Dedifferentiated amniotic fluid mesenchymal stem cell (primary cell): ENCODE data around the gene PLXND1.
"Not testable (repeated sequence)": the region's sequence is repeated elsewhere in the genome, so short reads cannot be mapped to it uniquely, and the experiment has no call there.

Source experiments
- DNase-seq: peaks from one replicate; pipeline ENCODE4 v3.0.0-alpha.2; 2016; ENCODE audit errors: extremely low spot score

PLXND1 gene

DNA sequence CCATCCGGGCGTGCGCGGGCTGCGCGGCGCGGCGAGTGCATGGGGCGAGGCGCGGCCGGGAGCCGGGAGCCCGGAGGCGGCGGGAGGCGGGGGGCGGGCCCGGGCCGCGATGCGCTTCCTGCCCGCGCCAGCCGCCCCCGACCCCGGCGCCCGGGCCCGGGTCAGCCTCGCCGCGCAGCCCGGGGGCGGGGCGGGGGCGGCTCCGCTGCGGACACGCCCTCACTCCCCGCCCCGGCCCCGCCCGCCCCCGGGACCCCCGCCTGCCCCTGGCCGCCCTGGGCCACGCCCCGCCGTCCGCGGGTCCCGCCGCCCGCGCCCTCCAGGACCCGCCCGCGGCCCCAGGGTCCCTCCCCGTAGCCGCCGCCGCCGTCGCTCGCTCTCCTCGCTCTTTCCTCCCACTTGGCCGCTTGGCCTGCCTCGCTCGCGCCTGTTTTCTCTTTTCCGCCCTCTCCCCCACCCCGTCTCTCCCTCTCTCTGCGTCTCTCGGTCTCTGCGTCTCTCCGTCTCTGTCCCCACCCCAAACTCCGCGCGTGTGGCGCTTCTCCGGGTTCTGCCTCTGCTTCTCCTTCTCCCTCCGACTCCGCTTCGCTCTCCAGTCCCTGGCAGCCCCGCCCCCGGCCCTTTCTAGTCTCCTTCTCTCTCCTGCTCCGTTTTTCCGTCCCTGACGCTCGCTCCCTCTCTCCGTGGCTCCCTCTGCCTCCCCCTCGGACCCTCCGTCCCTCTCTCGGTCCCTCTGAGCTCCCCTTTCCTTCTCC, at the start of gene PLXND1:
Gene PLXND1, minus strand, starts transcription at position 41 of the 755 bp plus-strand sequence. Its CDS starts 37 bp downstream, at position 4.
- peak; percentile 37 for DNase-seq

DNA sequence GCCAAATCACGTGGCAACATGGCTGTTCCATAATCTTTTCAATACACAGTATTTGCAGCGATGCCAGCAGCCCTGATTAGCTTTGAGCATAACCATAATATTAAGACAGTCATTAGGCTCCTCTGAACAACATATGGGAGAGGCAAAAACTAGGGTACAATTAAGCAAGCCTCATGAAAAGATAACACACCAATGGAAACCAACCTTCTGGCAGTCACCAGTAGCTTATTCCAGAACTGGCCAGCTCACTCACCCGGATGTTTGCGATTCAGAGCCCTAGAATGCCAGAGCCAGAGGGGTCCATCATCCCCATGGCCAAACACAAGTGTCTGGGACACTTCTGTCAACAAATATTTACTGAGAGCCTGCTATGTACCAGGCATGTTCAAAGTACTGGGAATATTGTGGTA, 48.8 kb upstream of the PLXND1 start:
- no peak for DNase-seq

DNA sequence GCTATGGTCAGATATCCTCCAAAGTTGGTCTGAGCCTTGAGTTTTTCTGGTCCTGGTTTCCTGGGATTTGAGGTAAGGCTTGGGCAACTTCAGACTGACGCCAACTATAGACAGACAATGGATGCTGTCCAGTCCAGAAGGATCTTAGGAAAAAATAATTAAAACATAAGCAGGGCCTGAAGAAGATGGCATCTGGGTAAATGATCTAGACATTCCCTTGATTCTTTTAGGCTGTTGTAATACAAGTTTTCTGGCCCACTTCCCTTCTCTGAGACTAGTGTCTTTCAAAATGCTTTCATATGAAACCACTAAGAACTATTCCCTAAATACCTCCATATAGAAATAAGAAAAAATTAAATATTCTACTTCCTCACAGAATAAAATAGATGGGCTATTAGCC, 47.7 kb upstream of the PLXND1 start:
- DNase-seq = peak; percentile 78

- no peak for DNase-seq
These were observed 46.5 kb upstream of the PLXND1 start for GRCh38 chr3:129653019-129653418.

DNA sequence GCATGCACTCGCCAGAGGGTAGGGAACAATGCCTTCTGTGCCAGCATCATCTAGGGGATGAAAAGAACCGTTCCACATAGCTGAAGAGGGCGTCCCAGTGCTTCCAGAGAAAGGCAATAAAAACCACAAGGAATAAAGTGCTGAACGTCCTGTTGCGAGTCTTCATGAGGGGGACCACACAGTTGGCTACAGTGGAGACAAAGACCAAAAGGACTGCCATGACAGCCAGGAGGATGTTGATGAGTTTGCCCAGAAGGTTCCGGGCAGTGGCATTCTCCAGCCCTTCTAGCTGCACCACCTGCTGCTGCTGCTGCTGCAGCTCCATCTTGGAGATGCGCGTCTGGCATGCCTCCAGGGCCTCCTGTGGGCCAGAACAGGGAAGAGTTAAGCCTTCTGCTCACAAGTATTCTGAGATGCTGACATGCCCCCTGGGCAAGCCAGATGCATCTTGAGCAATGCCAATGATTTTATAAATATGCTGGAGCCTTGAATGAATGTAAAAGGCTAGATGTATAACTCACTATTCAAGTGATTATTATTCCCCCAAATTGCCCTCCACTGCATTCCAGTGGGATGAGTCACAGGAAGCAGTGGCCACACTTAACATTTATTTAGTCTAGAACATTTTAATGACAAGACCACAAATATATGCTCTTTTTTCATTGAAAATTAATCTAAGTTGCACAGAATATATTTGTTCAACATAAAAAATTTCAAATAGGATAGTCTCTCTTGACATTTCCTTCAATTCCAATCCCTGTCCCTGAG, 45.1 kb upstream of the PLXND1 start:
- DNase-seq = peak; percentile 29

GRCh38 chr3:129650256-129650872, 43.9 kb upstream of the PLXND1 start:
- peak; percentile 86 for DNase-seq

DNA sequence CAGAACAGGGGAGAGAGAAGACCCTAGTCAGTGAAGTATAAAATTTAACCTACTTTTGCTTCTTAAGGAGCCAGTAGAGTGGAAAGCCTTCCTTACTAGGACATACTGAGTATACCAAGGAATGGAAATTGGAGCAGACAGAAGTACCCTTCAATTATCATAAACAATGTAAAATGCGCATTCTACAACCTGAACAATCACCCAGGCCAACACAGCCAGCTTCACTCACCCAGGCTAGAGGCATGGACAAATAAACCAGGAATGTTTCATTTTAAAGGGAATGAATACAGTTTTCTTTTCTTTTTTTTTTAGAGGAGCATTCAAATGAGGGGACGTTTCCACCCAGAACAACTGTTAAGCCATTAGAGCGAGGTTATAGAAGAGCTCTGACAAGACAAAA, 41.9 kb upstream of the PLXND1 start:
- DNase-seq = no peak

GRCh38 chr3:129645286-129645685, 38.8 kb upstream of the PLXND1 start:
- DNase-seq = no peak

GRCh38 chr3:129644836-129645235, 38.4 kb upstream of the PLXND1 start:
- no peak for DNase-seq

DNA sequence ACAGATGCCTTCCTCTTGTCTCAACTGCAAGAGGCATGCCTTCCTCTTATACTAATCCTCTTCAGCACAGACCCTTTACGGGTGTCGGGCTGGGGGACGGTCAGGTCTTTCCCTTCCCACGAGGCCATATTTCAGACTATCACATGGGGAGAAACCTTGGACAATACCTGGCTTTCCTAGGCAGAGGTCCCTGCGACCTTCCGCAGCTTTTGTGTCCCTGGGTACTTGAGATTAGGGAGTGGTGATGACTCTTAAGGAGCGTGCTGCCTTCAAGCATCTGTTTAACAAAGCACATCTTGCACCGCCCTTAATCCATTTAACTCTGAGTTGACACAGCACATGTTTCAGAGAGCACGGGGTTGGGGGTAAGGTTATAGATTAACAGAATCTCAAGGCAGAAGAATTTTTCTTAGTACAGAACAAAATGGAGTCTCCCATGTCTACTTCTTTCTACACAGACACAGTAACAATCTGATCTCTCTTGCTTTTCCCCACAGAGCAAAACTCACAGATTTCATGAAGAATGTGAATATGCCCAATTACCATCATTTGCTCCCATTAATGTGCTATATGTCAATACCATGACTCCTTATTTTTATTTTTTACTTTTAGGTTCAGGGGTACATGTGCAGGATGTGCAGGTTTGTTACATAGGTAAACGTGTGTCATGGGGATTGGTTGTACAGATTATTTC, 35.2 kb upstream of the PLXND1 start:
- DNase-seq = not testable (repeated sequence)

DNA sequence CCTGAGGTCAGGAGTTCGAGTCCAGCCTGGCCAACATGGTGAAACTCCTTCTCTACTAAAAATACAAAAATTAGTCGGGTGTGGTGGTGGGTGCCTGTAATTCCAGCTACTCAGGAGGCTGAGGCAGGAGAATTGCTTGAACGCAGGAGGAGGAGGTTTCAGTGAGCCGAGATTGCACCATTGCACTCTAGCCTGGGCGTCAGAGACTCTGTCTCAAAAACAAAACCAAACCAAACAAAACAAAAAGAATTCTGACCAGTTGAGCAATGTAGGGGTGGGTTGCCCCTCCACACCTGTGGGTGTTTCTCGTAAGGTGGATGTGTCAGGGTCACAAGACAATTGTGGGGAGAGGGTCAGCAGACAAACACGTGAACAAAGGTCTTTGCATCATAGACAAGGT, 34.5 kb upstream of the PLXND1 start:
- not testable (repeated sequence) for DNase-seq

DNA sequence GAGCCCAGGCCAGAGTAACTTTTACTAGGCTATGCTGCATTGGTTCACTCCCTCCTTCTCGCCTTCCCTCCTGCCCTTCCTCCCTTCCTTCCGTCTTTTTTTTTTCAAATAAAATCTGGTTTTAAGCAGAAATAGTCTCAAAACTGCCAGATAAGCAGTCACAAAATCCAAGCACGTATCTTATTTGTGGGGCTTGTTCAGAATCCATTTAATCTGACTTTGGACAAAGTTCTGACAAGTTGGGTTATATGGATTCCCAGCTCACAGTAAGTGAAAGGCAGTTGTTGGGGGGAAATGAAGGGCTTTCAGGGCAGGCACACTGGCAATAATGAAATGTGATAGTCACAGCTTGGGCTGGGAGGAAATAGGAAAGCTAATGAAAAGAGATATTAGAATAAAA, 32.0 kb upstream of the PLXND1 start:
- no peak for DNase-seq

DNA sequence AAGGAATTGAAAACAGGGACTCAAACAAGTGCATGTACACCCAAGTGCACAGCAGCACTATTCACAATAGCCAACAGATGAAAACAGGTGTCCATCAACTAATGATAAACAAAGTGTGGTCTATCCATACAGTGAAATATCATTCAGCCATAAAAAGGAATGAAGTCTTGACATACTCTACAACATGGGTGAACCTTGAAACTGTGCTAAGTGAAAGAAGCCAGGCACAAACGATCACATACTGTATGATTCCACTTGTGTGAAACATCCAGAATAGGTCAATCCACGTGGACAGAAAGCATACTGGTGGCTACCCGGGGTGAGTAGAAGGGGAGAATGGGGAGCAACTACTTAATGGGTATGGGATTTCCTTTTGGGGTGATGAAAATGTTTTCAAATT, 29.6 kb upstream of the PLXND1 start:
- DNase-seq = no peak

DNA sequence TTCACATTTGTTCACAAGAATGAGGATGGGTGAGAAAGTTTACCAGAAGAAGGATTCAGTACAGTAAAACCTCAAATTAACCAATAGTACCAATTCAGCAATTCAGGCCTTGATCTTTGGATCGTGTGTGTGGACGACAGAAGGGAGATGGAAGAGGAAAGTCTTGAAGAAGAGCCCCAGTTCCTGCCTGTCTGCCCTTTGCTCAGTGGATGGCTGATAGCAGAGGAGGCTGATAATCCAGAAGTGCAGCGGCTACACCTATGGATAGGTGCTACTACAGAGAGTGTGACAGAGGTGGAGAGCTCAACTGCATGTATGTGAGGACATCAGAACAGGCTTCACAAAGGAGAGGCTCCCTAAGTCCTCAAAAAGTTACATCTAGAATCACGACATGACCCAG, 29.2 kb upstream of the PLXND1 start:
- no peak for DNase-seq

DNA sequence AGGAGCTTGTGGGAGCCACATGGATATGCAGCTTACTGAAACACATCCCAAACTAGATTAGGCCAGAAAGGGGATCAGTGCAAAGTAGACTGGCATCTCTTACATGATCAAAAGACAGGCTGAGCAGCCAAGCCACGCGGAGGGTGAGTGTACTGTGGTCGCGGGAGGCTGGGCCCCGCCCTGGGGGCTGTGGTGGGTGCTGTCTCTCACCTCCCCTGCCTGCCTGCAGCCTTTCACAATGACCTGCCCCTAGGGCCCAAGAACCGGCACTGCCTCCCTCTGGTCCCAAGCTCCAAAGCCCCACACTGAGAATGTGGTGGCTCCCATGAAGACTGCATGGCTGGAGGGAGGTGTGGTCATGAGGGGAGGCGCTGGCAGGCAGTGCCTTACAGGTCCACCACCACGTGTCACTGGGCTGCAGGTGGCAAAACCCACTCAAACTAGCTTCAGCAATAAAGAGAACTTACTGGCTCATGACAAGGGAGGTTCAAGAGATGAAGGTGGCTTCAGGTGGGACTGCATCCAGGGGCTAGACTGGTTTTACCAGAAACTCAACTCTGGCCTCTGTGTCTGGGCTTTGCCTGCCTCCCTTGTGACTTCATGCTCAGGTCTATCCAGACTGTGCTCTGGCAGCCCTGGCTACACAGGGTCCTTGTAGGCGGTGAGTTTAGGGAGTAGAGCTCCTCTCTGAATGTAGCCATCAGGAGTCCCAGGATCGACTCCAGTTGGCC, 27.4 kb upstream of the PLXND1 start:
- no peak for DNase-seq

- DNase-seq = no peak
These were observed 26.5 kb upstream of the PLXND1 start for GRCh38 chr3:129632977-129633376.

- DNase-seq = no peak
These were observed 26.1 kb upstream of the PLXND1 start for GRCh38 chr3:129632556-129632955.

DNA sequence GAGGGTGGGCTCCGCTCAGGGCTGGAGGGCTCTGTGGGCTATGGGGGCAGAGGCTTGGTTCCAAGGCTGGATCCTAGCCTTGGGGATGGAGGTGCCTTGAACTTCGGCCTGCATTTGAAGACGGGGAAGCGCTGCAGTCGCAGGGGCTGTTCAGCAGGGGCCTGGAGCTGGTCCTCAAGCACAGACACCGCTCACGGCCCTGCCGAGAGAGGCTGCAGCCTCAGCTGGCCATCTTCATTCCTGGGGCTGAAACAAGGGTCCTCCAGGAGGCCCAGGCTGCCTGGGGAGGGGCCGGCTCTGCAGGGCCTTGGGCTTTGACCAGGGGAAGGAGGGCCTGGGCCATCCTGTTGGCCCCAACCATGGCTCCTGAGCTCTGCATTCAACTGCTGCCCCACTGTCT, 25.6 kb upstream of the PLXND1 start:
- no peak for DNase-seq

DNA sequence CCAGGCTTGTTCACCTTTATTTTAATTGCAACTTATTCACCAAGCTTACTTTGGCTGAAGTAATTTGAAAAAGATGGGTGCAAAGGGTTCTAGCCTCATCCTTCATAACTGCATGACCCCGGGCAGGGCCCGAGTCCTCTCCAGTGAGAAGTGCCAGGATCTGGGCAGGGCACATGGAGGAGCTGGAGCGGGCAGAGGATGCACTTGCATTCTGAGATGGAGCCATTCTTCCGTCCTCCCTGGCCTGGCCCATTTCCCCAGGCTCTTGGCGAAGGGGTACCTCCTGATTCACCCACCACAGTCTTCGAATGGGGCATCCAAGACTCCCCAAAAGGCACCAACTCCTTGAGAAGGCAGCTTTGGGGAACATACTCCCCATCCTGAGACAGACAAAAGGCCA, 22.5 kb upstream of the PLXND1 start:
- DNase-seq = no peak

- DNase-seq = no peak
These were observed 21.7 kb upstream of the PLXND1 start for GRCh38 chr3:129628169-129628522.

GRCh38 chr3:129627350-129628168, 21.1 kb upstream of the PLXND1 start:
- DNase-seq = peak; percentile 53
